A673 (cell line): ENCODE measurements around the gene HERC3. TPM values are rescaled to one million over a fixed set of nuclear protein-coding genes. Genes with fewer than 3 reads are reported as not detected.

Experiments
- BruUV-seq: library from RNA; stranded (reverse); fragments of 400-500 nt; replicated peaks from 2 replicates; lab custom pipeline; 2021; lab: Mats Ljungman, UMichigan
- CTCF ChIA-PET: fragments of 300-600 bp; sonication (Branson Sonifier 250); formaldehyde crosslinking; loops from one replicate; lab custom pipeline; 2022; ENCODE audit warnings: antibody characterized with exemption; lab: Charles Lee
- POLR2A ChIA-PET: fragments of 300-600 bp; sonication (Branson Sonifier 250); formaldehyde crosslinking; loops from one replicate; lab custom pipeline; 2022; ENCODE audit warnings: antibody characterized with exemption; ENCODE audit not compliant: low non-redundant PET; lab: Charles Lee
- DNase-seq: peaks from one replicate; pipeline ENCODE4 v3.0.0-alpha.2; 2015; ENCODE audit warnings: low spot score
- H3K27ac ChIP-seq: fragments of 200-600 bp; sonication (generic); 2 replicates; pipeline ENCODE4 v1.5.1; 2016; ENCODE audit warnings: mixed run types, low read depth, mild to moderate bottlenecking, mixed read lengths, antibody characterized with exemption, low read length; ENCODE audit not compliant: poor library complexity, severe bottlenecking
- H3K27me3 ChIP-seq: fragments of 200-600 bp; sonication (generic); replicated peaks from 2 replicates; pipeline ENCODE4 v1.6.1; 2017; ENCODE audit warnings: mixed run types, low read depth, mild to moderate bottlenecking, mixed read lengths, antibody characterized with exemption, low read length; ENCODE audit not compliant: insufficient read depth, poor library complexity
- H3K36me3 ChIP-seq: fragments of 200-600 bp; sonication (generic); 2 replicates; pipeline ENCODE4 v1.6.1; 2016; ENCODE audit warnings: mixed run types, mild to moderate bottlenecking, mixed read lengths, antibody characterized with exemption, low read length; ENCODE audit not compliant: insufficient read depth, poor library complexity, severe bottlenecking
- H3K4me1 ChIP-seq: fragments of 200-600 bp; sonication (generic); 2 replicates; pipeline ENCODE4 v1.6.1; 2017; ENCODE audit warnings: mixed run types, mild to moderate bottlenecking, mixed read lengths, antibody characterized with exemption, low read length; ENCODE audit not compliant: insufficient read depth, poor library complexity, severe bottlenecking
- H3K4me3 ChIP-seq: fragments of 200-600 bp; sonication (generic); 2 replicates; pipeline ENCODE4 v1.5.1; 2016; ENCODE audit warnings: low read depth, mixed run types, mild to moderate bottlenecking, mixed read lengths, low read length; ENCODE audit not compliant: poor library complexity, severe bottlenecking
- H3K9me3 ChIP-seq: fragments of 200-600 bp; sonication (generic); 2 replicates; pipeline ENCODE4 v1.6.1; 2016; ENCODE audit warnings: mixed run types, low read depth, mild to moderate bottlenecking, mixed read lengths, antibody characterized with exemption, low read length; ENCODE audit not compliant: poor library complexity, severe bottlenecking
- CTCF ChIP-seq: fragments of 300-800, 200-600 bp; sonication (generic); conservative IDR thresholded peaks from 2 replicates; pipeline ENCODE4 v1.5.1; 2017; ENCODE audit warnings: low read depth, mild to moderate bottlenecking, antibody characterized with exemption, low read length, moderate library complexity, mixed read lengths
- EZH2 ChIP-seq: fragments of 200-600 bp; sonication (generic); IDR thresholded peaks from 2 replicates; pipeline ENCODE4 v1.6.1; 2017; ENCODE audit warnings: borderline replicate concordance, low read depth, mild to moderate bottlenecking, mixed read lengths, antibody characterized with exemption, low read length; ENCODE audit not compliant: poor library complexity, severe bottlenecking
- intact Hi-C: fragments of 100-400 bp; cut with micrococcal nuclease; formaldehyde crosslinking; loops from one replicate; pipeline ENCODE4 v1.10.0; 2022; ENCODE audit not compliant: unreplicated experiment
- total RNA-seq: library from RNA; stranded (reverse); gene quantifications from 2 replicates; pipeline ENCODE4 v1.2.3, GENCODE V29; 2021

The HERC3 gene
- total RNA-seq, 1 experiment from 2014 or later: 0.71 TPM

GRCh38 chr4:88621763-88622327 is 29.6 kb downstream of the HERC3 start:
- no peak overlapping the region for H3K27ac ChIP-seq
- no peak for DNase-seq
- no TSS peak for BruUV-seq

GRCh38 chr4:88623097-88623496 is 30.8 kb downstream of the HERC3 start:
- H3K4me3 ChIP-seq: no peak overlapping the region
- no TSS peak for BruUV-seq
- no peaks in the 10 kb centered on the region for H3K27me3 ChIP-seq
- no peaks in the 10 kb centered on the region for H3K9me3 ChIP-seq
- DNase-seq: peak; percentile 26
- CTCF ChIA-PET: no interaction called here
- H3K27ac ChIP-seq: no peak overlapping the region
- POLR2A ChIA-PET: no interaction called here
- intact Hi-C loops: no loop called here
- H3K36me3 ChIP-seq: no peaks in the 10 kb centered on the region
- no peak for TF ChIP-seq EZH2
- TF ChIP-seq CTCF: no peak
- H3K4me1 ChIP-seq: no peaks in the 10 kb centered on the region

More at GRCh38 chr4:88621763-88622327, 29.6 kb downstream of the HERC3 start:
- CTCF ChIA-PET: no interaction called here
- Histone ChIP-seq H3K36me3 (no peaks in the 10 kb centered on the region), H3K4me3 (no peak overlapping the region), H3K4me1 (no peaks in the 10 kb centered on the region), H3K27me3 (no peaks in the 10 kb centered on the region), H3K9me3 (no peaks in the 10 kb centered on the region)
- intact Hi-C loops: no loop called here
- TF ChIP-seq CTCF (no peak), EZH2 (no peak)
- POLR2A ChIA-PET: no interaction called here

GRCh38 chr4:88628746-88629145 is 36.5 kb downstream of the HERC3 start:
- H3K27me3 ChIP-seq: no peaks in the 10 kb centered on the region
- no peak overlapping the region for H3K27ac ChIP-seq
- no peak for DNase-seq
- no peaks in the 10 kb centered on the region for H3K9me3 ChIP-seq
- ChIA-PET POLR2A (no interaction called here), CTCF (no interaction called here)
- H3K4me3 ChIP-seq: no peak overlapping the region
- intact Hi-C loops: no loop called here
- BruUV-seq: no TSS peak
- H3K36me3 ChIP-seq: no peaks in the 10 kb centered on the region
- no peaks in the 10 kb centered on the region for H3K4me1 ChIP-seq
- no peak for TF ChIP-seq CTCF
- no peak for TF ChIP-seq EZH2
